ENCODE results near the gene NGLY1.

NGLY1 gene

GRCh38 chr3:25695731-25696420, 87.4 kb downstream of the NGLY1 start:
- no peak for DNase-seq
- Mint-ChIP-seq H3K27ac (no peak overlapping the region), H3K4me3 (no peak overlapping the region), H3K36me3 (ENCODE audit: low read depth) (no peaks in the 10 kb centered on the region), H3K27me3 (ENCODE audit: low read depth, poor library complexity) (peaks cover 14% of the 10 kb centered on the region), H3K9me3 (no peaks in the 10 kb centered on the region), H3K4me1 (no peaks in the 10 kb centered on the region)
- no peak for TF ChIP-seq CTCF (IDR thresholded peaks at IDR 0.05)

GRCh38 chr3:25693238-25693637, 90.0 kb downstream of the NGLY1 start:
- H3K27ac Mint-ChIP-seq: no peak overlapping the region
- no peaks in the 10 kb centered on the region for H3K9me3 Mint-ChIP-seq
- no peak for DNase-seq
- TF ChIP-seq CTCF (IDR thresholded peaks at IDR 0.05): no peak
- H3K4me3 Mint-ChIP-seq: no peak overlapping the region
- no peaks in the 10 kb centered on the region for H3K4me1 Mint-ChIP-seq
- no peaks in the 10 kb centered on the region for H3K36me3 Mint-ChIP-seq (ENCODE audit: low read depth)
- H3K27me3 Mint-ChIP-seq (ENCODE audit: low read depth, poor library complexity): peaks cover 20% of the 10 kb centered on the region

GRCh38 chr3:25692341-25692740, 90.9 kb downstream of the NGLY1 start:
- Mint-ChIP-seq H3K36me3 (ENCODE audit: low read depth) (no peaks in the 10 kb centered on the region), H3K9me3 (no peaks in the 10 kb centered on the region), H3K4me1 (no peaks in the 10 kb centered on the region), H3K27me3 (ENCODE audit: low read depth, poor library complexity) (peaks cover 20% of the 10 kb centered on the region), H3K27ac (no peak overlapping the region), H3K4me3 (no peak overlapping the region)
- no peak for TF ChIP-seq CTCF (IDR thresholded peaks at IDR 0.05)
- DNase-seq: no peak

- no peaks in the 10 kb centered on the region for H3K9me3 Mint-ChIP-seq
- no peak overlapping the region for H3K27ac Mint-ChIP-seq
- TF ChIP-seq CTCF (IDR thresholded peaks at IDR 0.05): no peak
- no peak for DNase-seq
- H3K36me3 Mint-ChIP-seq (ENCODE audit: low read depth): no peaks in the 10 kb centered on the region
- no peak overlapping the region for H3K4me3 Mint-ChIP-seq
- peaks cover 16% of the 10 kb centered on the region for H3K27me3 Mint-ChIP-seq (ENCODE audit: low read depth, poor library complexity)
- no peaks in the 10 kb centered on the region for H3K4me1 Mint-ChIP-seq
Measured at GRCh38 chr3:25690768-25691533, 92.3 kb downstream of the NGLY1 start.

- TF ChIP-seq CTCF (IDR thresholded peaks at IDR 0.05): no peak
- Mint-ChIP-seq H3K4me3 (no peak overlapping the region), H3K27me3 (ENCODE audit: low read depth, poor library complexity) (peaks cover 12% of the 10 kb centered on the region), H3K4me1 (no peaks in the 10 kb centered on the region), H3K9me3 (no peaks in the 10 kb centered on the region), H3K36me3 (ENCODE audit: low read depth) (no peaks in the 10 kb centered on the region), H3K27ac (no peak overlapping the region)
- no peak for DNase-seq
Measured at GRCh38 chr3:25689226-25689625, 94.0 kb downstream of the NGLY1 start.
